GM12878 (cell line): Measurements from ENCODE around the gene LRRC15. TPM values are rescaled to one million over a fixed set of nuclear protein-coding genes. Genes with fewer than 3 reads are reported as not detected.

Source experiments
- ATAC-seq: fragments of 200-7000 bp; cut with Tn5 transposase; 3 replicates; pipeline ENCODE4 v1.9.1; 2020; ENCODE audit warnings: mild to moderate bottlenecking, moderate library complexity
- BruUV-seq: library from RNA; stranded (reverse); fragments of 400-500 nt; replicated peaks from 2 replicates; lab custom pipeline; 2021; lab: Mats Ljungman, UMichigan
- CTCF ChIA-PET: fragments of 300-600 bp; sonication (Branson Sonifier 250); formaldehyde crosslinking; extraction: SDS; loops from one replicate; lab custom pipeline; 2021; ENCODE audit warnings: inconsistent platforms; lab: Yijun Ruan, JAX
- POLR2A ChIA-PET: fragments of 350-600 bp; formaldehyde crosslinking; extraction: SDS; loops from one replicate; lab custom pipeline; 2021; ENCODE audit warnings: inconsistent platforms; lab: Charles Lee
- RAD21 ChIA-PET: fragments of 300-600 bp; sonication (Branson Sonifier 250); formaldehyde crosslinking; loops from one replicate; lab custom pipeline; 2023; ENCODE audit warnings: antibody characterized with exemption; ENCODE audit not compliant: unreplicated experiment; lab: Charles Lee
- SMC1A ChIA-PET: fragments of 300-600 bp; sonication (Branson Sonifier 250); formaldehyde crosslinking; loops from one replicate; lab custom pipeline; 2023; ENCODE audit not compliant: unreplicated experiment, uncharacterized antibody; lab: Charles Lee
- DNase-seq: peaks from one replicate; pipeline ENCODE4 v3.0.0-alpha.2; 2011; ENCODE audit warnings: low read depth, low spot score
- FAIRE-seq: peaks from 3 replicates; lab custom pipeline; 2011; peaks lifted over from hg19 to GRCh38; lab: Jason Lieb, UNC
- H2AFZ ChIP-seq: 2 replicates; pipeline ENCODE4 v1.6.0; 2011; ENCODE audit warnings: low read depth, low read length, control low read depth; ENCODE audit not compliant: control insufficient read depth
- H3K27ac ChIP-seq: 2 replicates; pipeline ENCODE4 v1.5.1; 2011; ENCODE audit warnings: control low read depth; ENCODE audit not compliant: control insufficient read depth, insufficient read depth
- H3K27me3 ChIP-seq, 2 experiments: replicated peaks in 1 of 2; 2 replicates each; pipeline versions ENCODE4 v1.6.0 to v1.6.1; 2011; ENCODE audit warnings: low read length in 1 of 2; ENCODE audit not compliant: control insufficient read depth in 2 of 2, insufficient read depth in 2 of 2
- H3K36me3 ChIP-seq, 2 experiments: 2 replicates each; pipeline ENCODE4 v1.5.1; 2011; ENCODE audit warnings: low read length in 1 of 2; ENCODE audit not compliant: control insufficient read depth in 2 of 2, insufficient read depth in 2 of 2
- H3K4me1 ChIP-seq: 2 replicates; pipeline ENCODE4 v1.6.1; 2011; ENCODE audit warnings: mild to moderate bottlenecking, low read length, moderate library complexity, mixed read lengths; ENCODE audit not compliant: control insufficient read depth, insufficient read depth
- H3K4me2 ChIP-seq: 2 replicates; pipeline ENCODE4 v1.6.0; 2011; ENCODE audit warnings: control low read depth; ENCODE audit not compliant: control insufficient read depth, insufficient read depth
- H3K4me3 ChIP-seq: fragments of 200-600 bp; sonication (generic); 2 replicates; pipeline ENCODE4 v1.5.1; 2016
- H3K79me2 ChIP-seq: 2 replicates; pipeline ENCODE4 v1.6.0; 2011; ENCODE audit warnings: low read length; ENCODE audit not compliant: control insufficient read depth, insufficient read depth
- H3K9ac ChIP-seq: 2 replicates; pipeline ENCODE4 v1.8.0; 2011; ENCODE audit warnings: low read length, control low read depth, mixed read lengths; ENCODE audit not compliant: control insufficient read depth, insufficient read depth
- H3K9me3 ChIP-seq: replicated peaks from 3 replicates; pipeline ENCODE4 v1.5.1; 2011; ENCODE audit warnings: mild to moderate bottlenecking, low read length; ENCODE audit not compliant: control insufficient read depth, insufficient read depth
- H4K20me1 ChIP-seq: 2 replicates; pipeline ENCODE4 v1.6.0; 2011; ENCODE audit not compliant: control insufficient read depth, insufficient read depth
- CEBPB ChIP-seq, 2 experiments: fragments of 150-350 bp in 1 of 2; IDR thresholded peaks; 2 replicates each; pipeline ENCODE4 v1.6.1; 2012 to 2014; ENCODE audit warnings: low read depth in 2 of 2, low read length in 2 of 2, borderline replicate concordance in 1 of 2, inconsistent platforms in 1 of 2
- ESRRA ChIP-seq: IDR thresholded peaks from 2 replicates; pipeline ENCODE4 v1.6.1; 2012; ENCODE audit warnings: mild to moderate bottlenecking, low read length, improper control_type of control experiment
- HCFC1 ChIP-seq: fragments of 150-350 bp; IDR thresholded peaks from 2 replicates; pipeline ENCODE4 v1.6.1; 2014; ENCODE audit warnings: low read length
- HSF1 ChIP-seq: fragments of 150-350 bp; IDR thresholded peaks from 2 replicates; pipeline ENCODE4 v1.6.1; 2014; ENCODE audit warnings: mild to moderate bottlenecking, low read depth, low read length
- LARP7 ChIP-seq: fragments of 450-650 bp; IDR thresholded peaks from 2 replicates; pipeline ENCODE4 v1.6.1; 2017; ENCODE audit warnings: mild to moderate bottlenecking
- MAX ChIP-seq: IDR thresholded peaks from 2 replicates; pipeline ENCODE4 v1.6.1; 2012; ENCODE audit warnings: low read depth, low read length, improper control_type of control experiment
- NR2C2 ChIP-seq: IDR thresholded peaks from 2 replicates; pipeline ENCODE4 v1.6.1; 2011; ENCODE audit warnings: borderline replicate concordance, low read depth; ENCODE audit not compliant: control insufficient read depth, insufficient read length
- PAX5 ChIP-seq: IDR thresholded peaks from 2 replicates; pipeline ENCODE4 v1.6.1; 2011; ENCODE audit warnings: low read depth, low read length, borderline replicate concordance
- RAD21 ChIP-seq: IDR thresholded peaks from 2 replicates; pipeline ENCODE4 v1.6.1; 2011; ENCODE audit warnings: mild to moderate bottlenecking, low read depth, low read length, moderate library complexity; ENCODE audit not compliant: insufficient read depth
- SPI1 ChIP-seq: IDR thresholded peaks from 2 replicates; pipeline ENCODE4 v1.6.1; 2011; ENCODE audit warnings: low read depth, mild to moderate bottlenecking, low read length, moderate library complexity, borderline replicate concordance; ENCODE audit not compliant: insufficient read depth
- STAT1 ChIP-seq: fragments of 450-650 bp; conservative IDR thresholded peaks from 2 replicates; pipeline ENCODE4 v1.6.1; 2014; ENCODE audit warnings: antibody characterized with exemption, mild to moderate bottlenecking
- TAF1 ChIP-seq: IDR thresholded peaks from 2 replicates; pipeline ENCODE4 v1.6.1; 2011; ENCODE audit warnings: mild to moderate bottlenecking, low read depth, low read length, borderline replicate concordance
- ZBTB4 ChIP-seq: fragments of 450-650 bp; formaldehyde crosslinking; IDR thresholded peaks from 2 replicates; pipeline ENCODE4 v1.4.0; 2022; ENCODE audit warnings: mild to moderate bottlenecking, moderate library complexity
- ZNF274 ChIP-seq: IDR thresholded peaks from one replicate; pipeline ENCODE4 v1.8.0; 2011; ENCODE audit not compliant: insufficient read length, insufficient read depth
- ZZZ3 ChIP-seq: IDR thresholded peaks from 2 replicates; pipeline ENCODE4 v1.6.1; 2011; ENCODE audit warnings: low read depth; ENCODE audit not compliant: control insufficient read depth, insufficient read length
- WGBS: methylation state at CpG from one replicate; pipeline ENCODE4 v1.1.6; 2016; ENCODE audit warnings: low lambda C conversion rate; ENCODE audit not compliant: insufficient replicate concordance, insufficient coverage; ENCODE audit errors: missing lambda C conversion rate; 5-methylcytosine and 5-hydroxymethylcytosine counted together
- in situ Hi-C: fragments of 300-500 bp; cut with MboI; formaldehyde crosslinking; loops from 9 replicates; pipeline ENCODE4 v1.14.3; 2018; ENCODE audit warnings: mixed read lengths
- intact Hi-C: fragments of 100-400 bp; cut with micrococcal nuclease; formaldehyde crosslinking; loops from one replicate; pipeline ENCODE4 v1.14.2; 2022; ENCODE audit not compliant: unreplicated experiment
- polyA plus RNA-seq, 11 experiments: library from polyadenylated mRNA; depleted of rRNA in 4 of 11; unstranded in 6 of 11; stranded (reverse) in 5 of 11; fragments of >200 nt; fragmentation: Nextera tagmentation in 4 of 11; fragmentation: Illumina TruSeq in 1 of 11; extraction: Ambion mirVana in 4 of 11; extraction: Trizol in 1 of 11; gene quantifications; 1 replicate in 1 of 11; 2 replicates in 10 of 11; pipeline versions ENCODE4 v1.2.1 to v1.2.3, GENCODE V29; 2011 to 2016; ENCODE audit warnings: inconsistent platforms in 2 of 11, missing spikeins in 2 of 11, low read depth in 1 of 11
- total RNA-seq, 4 experiments: library from RNA; depleted of rRNA in 3 of 4; stranded (reverse); fragments of >200 nt in 3 of 4; fragmentation: Illumina TruSeq in 1 of 4; extraction: Trizol in 1 of 4; gene quantifications; 2 replicates each; pipeline versions ENCODE4 v1.2.1 to v1.2.3, GENCODE V29; 2013 to 2021
- TF ChIP-seq, protein P1 (sequence below): fragments of 450-650 bp; IDR thresholded peaks from 2 replicates; pipeline ENCODE4 v1.6.1; 2018; ENCODE audit warnings: mild to moderate bottlenecking, low read depth, moderate library complexity; ENCODE audit not compliant: partially characterized antibody

Gene LRRC15
- total and polyA plus RNA-seq, 10 of the 15 experiments (the other 5 are each of a cell fraction or from before 2014, with no cell fraction given), result not detected

- no peak for FAIRE-seq
- ChIA-PET CTCF (interaction anchor here (3.9 kb wide), 1 partner anchor 11 kb away, joined by 18 read pairs; no protein-coding TSS in a partner anchor), POLR2A (interaction anchor here (0.7 kb wide), 1 partner anchor 17 kb away, joined by 8 read pairs; no protein-coding TSS in a partner anchor), RAD21 (no interaction called here), SMC1A (interaction anchor here (1.0 to 1.1 kb wide), 2 partner anchors 11 to 46 kb away, joined by 3 to 6 read pairs; no protein-coding TSS in a partner anchor)
- no peaks in the 10 kb centered on the region for H3K4me1 ChIP-seq
- WGBS, result 14% methylated on average over 7 of the region's 7 CpGs
- H3K27ac ChIP-seq, result no peak overlapping the region
- no peaks in the 10 kb centered on the region for H3K9me3 ChIP-seq
- no peaks in the 10 kb centered on the region for H3K79me2 ChIP-seq
- no peak overlapping the region for H3K4me2 ChIP-seq
- no peaks in the 10 kb centered on the region for H3K36me3 ChIP-seq
- no peak overlapping the region for H3K4me3 ChIP-seq
- H3K27me3 ChIP-seq, result peaks cover 0 to 3% of the 10 kb centered on the region in 2 experiments; a peak in 2 of 4 replicates
- no peak for ATAC-seq
- BruUV-seq, result no TSS peak
- no peaks in the 10 kb centered on the region for H4K20me1 ChIP-seq
- DNase-seq, result no peak
- no peak overlapping the region for H3K9ac ChIP-seq
- in situ Hi-C loops (no loop called here), intact Hi-C loops (no loop called here)
- H2AFZ ChIP-seq, result no peak overlapping the region
- no peak for TF ChIP-seq STAT1
- no peak for TF ChIP-seq ESRRA
- no peak for TF ChIP-seq ZBTB4 (CRISPR knock-in tag)
- TF ChIP-seq PAX5, result no peak
- no peak for TF ChIP-seq TAF1
- no peak for TF ChIP-seq LARP7
- TF ChIP-seq RAD21, result no peak
- no peak for TF ChIP-seq MAX
- TF ChIP-seq SPI1, result no peak
- no peak for TF ChIP-seq HSF1
- TF ChIP-seq, protein P1, sequence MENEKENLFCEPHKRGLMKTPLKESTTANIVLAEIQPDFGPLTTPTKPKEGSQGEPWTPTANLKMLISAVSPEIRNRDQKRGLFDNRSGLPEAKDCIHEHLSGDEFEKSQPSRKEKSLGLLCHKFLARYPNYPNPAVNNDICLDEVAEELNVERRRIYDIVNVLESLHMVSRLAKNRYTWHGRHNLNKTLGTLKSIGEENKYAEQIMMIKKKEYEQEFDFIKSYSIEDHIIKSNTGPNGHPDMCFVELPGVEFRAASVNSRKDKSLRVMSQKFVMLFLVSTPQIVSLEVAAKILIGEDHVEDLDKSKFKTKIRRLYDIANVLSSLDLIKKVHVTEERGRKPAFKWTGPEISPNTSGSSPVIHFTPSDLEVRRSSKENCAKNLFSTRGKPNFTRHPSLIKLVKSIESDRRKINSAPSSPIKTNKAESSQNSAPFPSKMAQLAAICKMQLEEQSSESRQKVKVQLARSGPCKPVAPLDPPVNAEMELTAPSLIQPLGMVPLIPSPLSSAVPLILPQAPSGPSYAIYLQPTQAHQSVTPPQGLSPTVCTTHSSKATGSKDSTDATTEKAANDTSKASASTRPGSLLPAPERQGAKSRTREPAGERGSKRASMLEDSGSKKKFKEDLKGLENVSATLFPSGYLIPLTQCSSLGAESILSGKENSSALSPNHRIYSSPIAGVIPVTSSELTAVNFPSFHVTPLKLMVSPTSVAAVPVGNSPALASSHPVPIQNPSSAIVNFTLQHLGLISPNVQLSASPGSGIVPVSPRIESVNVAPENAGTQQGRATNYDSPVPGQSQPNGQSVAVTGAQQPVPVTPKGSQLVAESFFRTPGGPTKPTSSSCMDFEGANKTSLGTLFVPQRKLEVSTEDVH, result no peak
- TF ChIP-seq NR2C2, result no peak
- TF ChIP-seq CEBPB (IDR thresholded peaks at IDR 0.05; ENCODE audit: borderline replicate concordance in 1 of 2, low read depth in 2 of 2, low read length in 2 of 2), result no peak
- no peak for TF ChIP-seq ZNF274
- no peak for TF ChIP-seq HCFC1
- no peak for TF ChIP-seq ZZZ3
Observed at GRCh38 chr3:194355379-194355778, 14.2 kb downstream of the LRRC15 start.
